Upper lobe of left lung (tissue), 6 donors: ENCODE data around the gene TAL2. TPM values are rescaled to one million over a fixed set of nuclear protein-coding genes. Genes with fewer than 3 reads are reported as not detected.
A peak's percentile ranks its signal among the peaks of the same experiment; 100 is the strongest.

Experiments used
- ATAC-seq, 2 donors: fragments of 200-7000 bp; cut with Tn5 transposase; one replicate each; pipeline ENCODE4 v1.9.1; 2022; ENCODE audit warnings: mild to moderate bottlenecking in 2 of 2, moderate library complexity in 2 of 2; ENCODE audit not compliant: low FRiP score in 2 of 2
- DNase-seq, 2 donors: peaks; one replicate each; pipeline ENCODE4 v3.0.0-alpha.2; 2019 to 2020
- H3K27ac ChIP-seq, 4 donors: fragments of 200-600 bp; sonication (generic); one replicate each; pipeline ENCODE4 v1.5.1; 2016 to 2019
- H3K27me3 ChIP-seq, 4 donors: fragments of 200-600 bp; sonication (generic); one replicate each; pipeline ENCODE4 v1.5.1; 2017 to 2019
- H3K36me3 ChIP-seq, 4 donors: fragments of 200-600 bp; sonication (generic); one replicate each; pipeline ENCODE4 v1.5.1; 2016 to 2019
- H3K4me1 ChIP-seq, 4 donors: fragments of 200-600 bp; sonication (generic); one replicate each; pipeline ENCODE4 v1.5.1; 2018 to 2019
- H3K4me3 ChIP-seq, 4 donors: fragments of 200-600 bp; sonication (generic); one replicate each; pipeline ENCODE4 v1.5.1; 2017 to 2019; ENCODE audit warnings: mild to moderate bottlenecking in 2 of 4, moderate library complexity in 1 of 4
- H3K9me3 ChIP-seq, 4 donors: fragments of 200-600 bp; sonication (generic); one replicate each; pipeline ENCODE4 v1.5.1; 2018 to 2019
- EP300 ChIP-seq, 4 donors: sonication (generic); formaldehyde crosslinking; IDR thresholded peaks; one replicate each; pipeline ENCODE4 v1.5.1; 2017; ENCODE audit warnings: antibody characterized with exemption in 4 of 4, control low read depth in 2 of 4
- POLR2A ChIP-seq, 4 donors: fragments of 450-650 bp; IDR thresholded peaks; one replicate each; pipeline ENCODE4 v1.5.1; 2016 to 2017; ENCODE audit warnings: antibody characterized with exemption in 4 of 4, mild to moderate bottlenecking in 2 of 4
- POLR2AphosphoS5 ChIP-seq, 2 donors: sonication (generic); formaldehyde crosslinking; IDR thresholded peaks; one replicate each; pipeline ENCODE4 v1.5.1; 2017; ENCODE audit warnings: antibody characterized with exemption in 2 of 2
- WGBS, 2 donors: methylation state at CpG; one replicate each; pipeline ENCODE4 v1.1.5; 2017 to 2018; 5-methylcytosine and 5-hydroxymethylcytosine counted together
- total RNA-seq, 6 donors: library from RNA; depleted of rRNA in 4 of 6; stranded (reverse); fragments of >200 nt in 4 of 6; gene quantifications; one replicate each; pipeline versions ENCODE4 v1.1.0 to v1.2.1, GENCODE V29; 2016 to 2021
- TF ChIP-seq, protein P1 (sequence below), 6 experiments: fragments of 450-650 bp in 4 of 6; fragments of 200-600 bp in 2 of 6; sonication (generic) in 2 of 6; IDR thresholded peaks; one replicate each; pipeline ENCODE4 v1.5.1; 2016 to 2019; ENCODE audit warnings: antibody characterized with exemption in 6 of 6
- donor health status: DM: no; HTN: no; CAD: no; lungs with moderate emphysema.
- donor health status: DM: no; HTN: yes; CAD: no; lungs with severe emphysema.

The TAL2 gene
- total RNA-seq, 6 donors from 2014 or later = not detected

- WGBS, 2 donors = 87 to 91% methylated on average over 3 of the region's 3 CpGs
- ATAC-seq = no peak
- TF ChIP-seq POLR2A (IDR thresholded peaks at IDR 0.05) (no peak), POLR2AphosphoS5 (IDR thresholded peaks at IDR 0.05) (no peak), EP300 (IDR thresholded peaks at IDR 0.05) (no peak)
- TF ChIP-seq, protein P1, sequence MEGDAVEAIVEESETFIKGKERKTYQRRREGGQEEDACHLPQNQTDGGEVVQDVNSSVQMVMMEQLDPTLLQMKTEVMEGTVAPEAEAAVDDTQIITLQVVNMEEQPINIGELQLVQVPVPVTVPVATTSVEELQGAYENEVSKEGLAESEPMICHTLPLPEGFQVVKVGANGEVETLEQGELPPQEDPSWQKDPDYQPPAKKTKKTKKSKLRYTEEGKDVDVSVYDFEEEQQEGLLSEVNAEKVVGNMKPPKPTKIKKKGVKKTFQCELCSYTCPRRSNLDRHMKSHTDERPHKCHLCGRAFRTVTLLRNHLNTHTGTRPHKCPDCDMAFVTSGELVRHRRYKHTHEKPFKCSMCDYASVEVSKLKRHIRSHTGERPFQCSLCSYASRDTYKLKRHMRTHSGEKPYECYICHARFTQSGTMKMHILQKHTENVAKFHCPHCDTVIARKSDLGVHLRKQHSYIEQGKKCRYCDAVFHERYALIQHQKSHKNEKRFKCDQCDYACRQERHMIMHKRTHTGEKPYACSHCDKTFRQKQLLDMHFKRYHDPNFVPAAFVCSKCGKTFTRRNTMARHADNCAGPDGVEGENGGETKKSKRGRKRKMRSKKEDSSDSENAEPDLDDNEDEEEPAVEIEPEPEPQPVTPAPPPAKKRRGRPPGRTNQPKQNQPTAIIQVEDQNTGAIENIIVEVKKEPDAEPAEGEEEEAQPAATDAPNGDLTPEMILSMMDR (IDR thresholded peaks at IDR 0.05) = no peak
Measured at GRCh38 chr9:105633411-105633810, 28.8 kb upstream of the TAL2 start.

DNA sequence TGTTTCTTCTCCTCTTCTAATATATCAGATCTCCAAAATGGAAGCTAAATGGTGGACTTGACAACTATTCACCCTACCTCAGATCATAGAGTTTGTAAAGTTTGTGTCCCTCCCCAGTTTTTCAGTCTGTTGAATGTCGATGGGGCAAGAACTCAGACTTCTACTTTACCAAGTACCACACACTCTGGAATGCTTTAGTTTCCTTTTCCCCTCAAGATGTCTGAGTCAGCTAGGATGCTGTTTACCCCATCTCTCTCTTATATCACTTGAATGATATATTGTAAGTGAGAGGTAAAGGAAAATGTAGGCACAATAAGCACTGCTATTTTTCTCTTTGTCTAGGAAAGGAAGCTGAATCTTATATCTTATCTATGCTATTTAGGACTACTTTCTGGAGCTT is 25.9 kb upstream of the TAL2 start:
- H3K27me3 ChIP-seq = no peaks in the 10 kb centered on the region
- DNase-seq (no peak), ATAC-seq (no peak)
- H3K27ac ChIP-seq = no peak overlapping the region
- no peak overlapping the region for H3K4me3 ChIP-seq
- WGBS, 2 donors = 82 to 100% methylated on average over 1 of the region's 1 CpG
- H3K9me3 ChIP-seq = no peaks in the 10 kb centered on the region
- TF ChIP-seq, protein P1 (IDR thresholded peaks at IDR 0.05) = no peak
- TF ChIP-seq POLR2AphosphoS5 (IDR thresholded peaks at IDR 0.05) (no peak), EP300 (IDR thresholded peaks at IDR 0.05) (no peak), POLR2A (IDR thresholded peaks at IDR 0.05) (no peak)
- H3K36me3 ChIP-seq = peaks cover 0 to 28% (median 4%) of the 10 kb centered on the region in 4 donors
- H3K4me1 ChIP-seq = no peaks in the 10 kb centered on the region

More at GRCh38 chr9:105633411-105633810, 28.8 kb upstream of the TAL2 start:
- no peak for DNase-seq
- Histone ChIP-seq H3K27me3 (no peaks in the 10 kb centered on the region), H3K27ac (no peak overlapping the region), H3K4me3 (no peak overlapping the region), H3K4me1 (no peaks in the 10 kb centered on the region), H3K36me3 (peaks cover 0 to 16% (median 0%) of the 10 kb centered on the region in 4 donors), H3K9me3 (no peaks in the 10 kb centered on the region)

GRCh38 chr9:105637787-105638395 is 24.4 kb upstream of the TAL2 start:
- no peaks in the 10 kb centered on the region for H3K4me1 ChIP-seq
- DNase-seq (no peak), ATAC-seq (no peak)
- H3K27me3 ChIP-seq = no peaks in the 10 kb centered on the region
- H3K9me3 ChIP-seq = no peaks in the 10 kb centered on the region
- H3K27ac ChIP-seq = no peak overlapping the region
- TF ChIP-seq, protein P1 (IDR thresholded peaks at IDR 0.05) = peak in 1 of 6 experiments; percentile 16
- no peak for TF ChIP-seq EP300 (IDR thresholded peaks at IDR 0.05)
- TF ChIP-seq POLR2A (IDR thresholded peaks at IDR 0.05) = no peak
- H3K4me3 ChIP-seq = no peak overlapping the region
- WGBS, 2 donors = 99% methylated on average over 4 of the region's 4 CpGs
- H3K36me3 ChIP-seq = peaks cover 0 to 28% (median 4%) of the 10 kb centered on the region in 4 donors

- Histone ChIP-seq H3K27me3 (no peaks in the 10 kb centered on the region), H3K4me3 (no peak overlapping the region), H3K36me3 (peaks cover 0 to 25% (median 4%) of the 10 kb centered on the region in 4 donors), H3K4me1 (no peaks in the 10 kb centered on the region), H3K9me3 (no peaks in the 10 kb centered on the region), H3K27ac (no peak overlapping the region)
- ATAC-seq = no peak
- TF ChIP-seq POLR2AphosphoS5 (IDR thresholded peaks at IDR 0.05) = no peak
- TF ChIP-seq, protein P1 (IDR thresholded peaks at IDR 0.05) = no peak
- no peak for TF ChIP-seq POLR2A (IDR thresholded peaks at IDR 0.05)
- TF ChIP-seq EP300 (IDR thresholded peaks at IDR 0.05) = no peak
- DNase-seq = no peak
Measured at GRCh38 chr9:105639936-105640335, 22.3 kb upstream of the TAL2 start.

DNA sequence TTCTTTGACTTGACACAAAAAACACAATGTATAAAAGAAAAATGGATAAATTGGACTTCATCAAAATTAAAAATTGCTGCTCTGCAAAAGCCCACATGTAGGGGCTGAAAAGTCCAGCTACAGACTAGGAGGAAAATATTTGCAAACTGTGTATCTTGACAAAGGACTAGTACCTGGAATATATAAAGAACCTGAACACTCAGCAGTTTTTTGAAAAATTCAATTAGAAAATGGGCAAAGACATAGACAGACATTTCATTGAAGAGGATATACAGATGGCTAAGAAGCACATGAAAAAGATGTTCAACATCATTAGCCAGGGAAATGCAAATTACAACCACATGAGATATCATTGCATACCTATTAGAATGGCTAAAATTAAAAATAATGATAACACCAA is 18.5 kb upstream of the TAL2 start:
- peaks cover 0 to 12% (median 4%) of the 10 kb centered on the region in 4 donors for H3K36me3 ChIP-seq
- H3K4me1 ChIP-seq = no peaks in the 10 kb centered on the region
- no peaks in the 10 kb centered on the region for H3K9me3 ChIP-seq
- DNase-seq (no peak), ATAC-seq (no peak)
- no peaks in the 10 kb centered on the region for H3K27me3 ChIP-seq
- no peak for TF ChIP-seq POLR2AphosphoS5 (IDR thresholded peaks at IDR 0.05)
- H3K4me3 ChIP-seq = no peak overlapping the region
- H3K27ac ChIP-seq = no peak overlapping the region
